HEK293T (cell line): Measurements from ENCODE around the gene TOMM34.

ENCODE experiments used
- BHLHE40 ChIP-seq: fragments of 450-650 bp; IDR thresholded peaks from 2 replicates; pipeline ENCODE4 v1.6.1; 2016; ENCODE audit warnings: mild to moderate bottlenecking, moderate library complexity, borderline replicate concordance
- CTBP1 ChIP-seq: fragments of 450-650 bp; IDR thresholded peaks from 2 replicates; pipeline ENCODE4 v1.6.1; 2016; ENCODE audit warnings: borderline replicate concordance
- PKNOX1 ChIP-seq: fragments of 450-650 bp; IDR thresholded peaks from 2 replicates; pipeline ENCODE4 v1.6.1; 2016

GRCh38 chr20:44956410-44956809, 3.8 kb downstream of the TOMM34 start:
- TF ChIP-seq PKNOX1 (no peak), CTBP1 (no peak), BHLHE40 (no peak)
